GM18519 (cell line): ENCODE measurements around the gene NOL4L.
"Not testable (repeated sequence)": the region's sequence is repeated elsewhere in the genome, so short reads cannot be mapped to it uniquely, and the experiment has no call there.

Experiments
- ATAC-seq: cut with Tn5 transposase; IDR thresholded peaks from one replicate; pipeline ENCODE4 v1.9.1; 2021; ENCODE audit warnings: mild to moderate bottlenecking, moderate library complexity; ENCODE audit not compliant: unreplicated experiment, low FRiP score

Gene NOL4L

GRCh38 chr20:32476684-32477593 is 108.2 kb downstream of the NOL4L start:
- ATAC-seq, result no peak

DNA sequence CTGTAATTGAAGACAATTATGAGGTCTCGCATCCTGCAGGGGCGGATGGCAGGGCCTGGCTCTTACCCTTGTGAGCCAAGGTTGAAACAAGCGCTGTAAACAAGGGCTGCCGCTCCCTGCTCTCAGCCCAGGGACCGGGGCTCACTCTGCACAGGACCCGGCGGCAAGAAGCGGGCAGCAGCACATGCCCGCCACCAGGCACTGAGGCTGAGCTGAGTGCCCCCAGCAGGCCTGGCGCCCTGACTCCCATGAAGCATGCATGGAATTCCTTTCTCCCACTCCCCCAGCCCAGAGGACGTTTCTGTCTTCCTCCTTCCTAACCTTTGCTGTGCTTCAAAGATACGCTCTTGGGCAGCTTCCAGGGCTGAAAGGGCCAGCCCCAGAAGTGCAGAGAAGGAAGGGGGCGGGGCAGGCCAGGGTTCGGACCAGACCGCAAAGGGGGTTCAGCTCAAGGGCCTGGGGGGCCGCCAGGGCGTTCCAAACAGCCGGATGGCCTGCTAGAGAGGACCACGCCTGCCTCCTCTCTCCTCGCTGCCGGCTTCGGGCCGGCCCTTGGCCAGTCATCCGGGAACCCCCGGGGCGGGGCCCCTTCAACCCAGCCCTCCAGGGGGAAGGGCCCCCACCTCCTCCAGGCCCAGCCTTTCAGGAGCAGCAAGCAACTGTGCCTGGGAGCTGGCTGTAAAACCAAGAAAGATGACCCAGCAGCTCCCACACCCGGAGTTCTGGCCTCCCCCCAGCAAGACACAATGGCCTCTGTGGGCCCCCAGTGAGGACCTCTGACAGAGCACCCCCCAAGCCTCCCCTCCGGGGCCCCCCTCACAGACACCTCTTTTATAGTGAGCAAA is 109.9 kb downstream of the NOL4L start:
- no peak for ATAC-seq

GRCh38 chr20:32474717-32474966 is 110.5 kb downstream of the NOL4L start:
- no peak for ATAC-seq

GRCh38 chr20:32474009-32474716 is 111.0 kb downstream of the NOL4L start:
- no peak for ATAC-seq

DNA sequence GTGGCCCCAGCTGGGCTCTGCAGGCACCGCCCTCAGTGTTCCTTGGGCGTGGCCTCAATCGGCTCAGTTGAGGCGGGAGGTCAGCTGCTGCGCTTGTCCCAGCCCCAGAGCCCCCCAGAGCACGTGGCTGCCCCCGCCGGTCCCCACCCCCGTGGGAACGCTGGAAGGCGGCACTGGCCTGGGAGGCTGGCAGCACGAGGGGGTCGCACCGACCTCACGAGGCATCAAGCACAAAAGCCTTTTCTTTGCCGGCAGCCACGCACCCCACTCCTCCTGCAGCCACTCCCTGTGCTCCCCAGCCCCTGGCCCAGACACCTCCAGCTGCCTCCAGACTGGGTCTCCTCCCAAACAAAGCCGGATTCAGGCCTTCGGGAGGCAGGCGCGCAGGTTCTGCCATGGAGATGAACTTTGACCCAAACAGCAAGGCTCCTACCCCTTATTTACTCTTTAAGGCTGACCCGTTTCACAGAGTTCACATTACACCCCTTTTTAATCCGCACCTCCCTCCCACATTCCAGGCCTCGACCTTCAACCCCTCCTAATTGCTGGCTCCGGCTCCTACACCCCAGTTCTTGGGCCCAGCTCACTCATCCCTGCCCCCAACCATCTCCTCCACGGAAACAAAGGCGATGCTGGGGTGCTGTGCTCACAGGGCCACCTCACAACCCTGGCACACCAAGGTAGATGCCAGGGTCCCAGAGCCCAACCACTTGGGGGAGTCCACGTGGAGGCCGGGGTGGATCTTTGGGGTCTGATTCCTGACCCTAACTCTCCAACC is 111.7 kb downstream of the NOL4L start:
- no peak for ATAC-seq

- no peak for ATAC-seq
These were observed 112.4 kb downstream of the NOL4L start for GRCh38 chr20:32472581-32473207.

GRCh38 chr20:32470940-32471339 is 114.2 kb downstream of the NOL4L start:
- no peak for ATAC-seq

GRCh38 chr20:32470025-32470861 is 114.9 kb downstream of the NOL4L start:
- ATAC-seq, result no peak

DNA sequence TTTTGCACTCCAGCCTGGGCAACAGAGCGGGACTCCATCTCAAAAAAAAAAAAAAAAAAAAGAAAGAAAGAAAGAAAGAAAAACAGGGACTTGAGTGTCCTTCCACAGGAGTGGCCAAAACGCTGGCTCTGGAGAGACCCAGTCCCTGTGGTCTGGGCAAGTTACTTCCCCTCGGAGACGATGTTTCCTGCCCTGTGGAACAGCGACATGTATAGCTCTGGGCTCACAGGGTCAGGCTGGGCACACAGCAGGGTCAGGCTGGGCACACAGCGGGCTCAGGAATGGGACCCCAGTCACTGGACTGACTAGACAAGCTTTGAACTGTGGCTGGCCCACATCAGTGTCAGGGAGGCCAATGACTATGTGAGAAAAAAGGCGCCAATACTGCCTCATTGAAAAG is 116.3 kb downstream of the NOL4L start:
- no peak for ATAC-seq

- ATAC-seq, result no peak
These were observed 116.9 kb downstream of the NOL4L start for GRCh38 chr20:32468313-32468640.

DNA sequence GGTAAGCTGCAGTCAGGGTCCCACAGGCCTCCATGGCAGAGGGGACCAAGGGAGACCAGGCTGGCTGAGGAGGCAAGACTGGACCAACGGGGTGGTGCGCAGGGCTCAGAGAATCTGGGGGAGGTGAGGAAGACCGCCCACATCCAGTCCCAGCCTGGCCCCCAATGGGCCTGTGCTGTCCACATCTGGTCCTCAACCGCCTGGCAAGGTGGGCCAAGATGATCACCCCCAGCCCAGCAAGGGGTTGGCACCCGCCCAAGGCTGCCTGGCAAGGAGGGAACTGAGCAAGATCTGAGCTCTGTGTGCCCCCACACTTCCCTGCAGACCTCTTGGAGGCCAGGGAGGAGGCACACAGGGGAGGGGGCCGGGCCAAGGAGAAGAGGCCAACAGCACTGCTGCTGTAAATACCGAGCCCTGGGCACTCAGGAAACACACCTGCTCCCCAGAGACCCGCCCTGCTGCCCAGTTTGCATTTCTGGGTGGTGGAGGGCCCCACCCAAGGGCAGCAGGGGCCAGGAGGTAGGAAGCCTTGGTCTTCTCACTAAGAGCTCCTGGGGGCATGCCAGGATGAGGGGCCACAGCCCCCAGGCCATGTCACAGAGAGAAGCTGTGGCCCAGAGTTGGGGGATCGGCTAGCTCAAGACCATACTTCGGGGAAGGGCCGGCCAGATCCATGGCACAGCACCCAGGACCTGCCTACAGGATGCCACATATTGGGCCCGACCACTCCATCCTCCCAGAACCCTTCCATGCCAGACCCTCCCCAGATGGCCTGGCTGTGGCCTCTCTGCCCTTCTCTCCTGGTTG is 117.4 kb downstream of the NOL4L start:
- no peak for ATAC-seq

DNA sequence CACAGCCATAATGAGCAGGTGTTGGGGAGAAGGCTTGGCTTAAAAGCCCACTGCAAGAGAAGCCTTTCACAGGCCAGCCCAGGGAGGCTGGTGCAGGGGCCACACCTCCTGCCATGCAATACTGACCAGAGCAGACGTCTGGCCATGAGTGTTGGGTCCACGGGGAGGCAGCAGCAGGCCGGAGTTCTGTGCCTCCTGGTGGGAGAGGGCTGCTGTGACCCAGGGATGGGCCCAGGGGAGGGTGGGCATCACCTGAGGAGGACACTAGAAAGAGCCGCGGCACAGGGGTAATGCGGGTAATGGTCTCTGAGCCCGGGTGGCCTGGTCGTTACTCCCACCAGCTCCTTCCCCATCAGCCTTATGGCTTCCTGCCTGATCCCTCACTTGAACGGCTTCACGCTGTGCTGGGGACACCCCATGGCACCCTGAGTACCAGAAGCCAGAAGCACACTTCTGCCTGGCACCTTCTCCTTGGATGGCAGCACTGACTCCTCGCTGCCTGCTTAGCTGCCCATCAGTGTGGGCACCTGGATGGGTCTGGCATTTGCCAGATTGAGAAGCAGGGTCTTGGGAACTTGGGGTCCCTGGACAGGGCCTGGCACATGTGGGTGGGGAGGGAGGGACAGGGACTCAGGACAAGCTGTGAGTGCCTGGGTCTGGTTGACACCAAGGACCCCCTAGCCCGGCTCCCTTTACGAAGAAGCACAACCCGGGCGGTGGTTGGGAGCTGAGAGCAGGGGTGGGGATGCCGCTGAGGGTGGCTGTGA is 118.2 kb downstream of the NOL4L start:
- ATAC-seq, result no peak

- not testable (repeated sequence) for ATAC-seq
These were observed 119.0 kb downstream of the NOL4L start for GRCh38 chr20:32465901-32466675.

- ATAC-seq, result no peak
These were observed 119.8 kb downstream of the NOL4L start for GRCh38 chr20:32465092-32465900.

DNA sequence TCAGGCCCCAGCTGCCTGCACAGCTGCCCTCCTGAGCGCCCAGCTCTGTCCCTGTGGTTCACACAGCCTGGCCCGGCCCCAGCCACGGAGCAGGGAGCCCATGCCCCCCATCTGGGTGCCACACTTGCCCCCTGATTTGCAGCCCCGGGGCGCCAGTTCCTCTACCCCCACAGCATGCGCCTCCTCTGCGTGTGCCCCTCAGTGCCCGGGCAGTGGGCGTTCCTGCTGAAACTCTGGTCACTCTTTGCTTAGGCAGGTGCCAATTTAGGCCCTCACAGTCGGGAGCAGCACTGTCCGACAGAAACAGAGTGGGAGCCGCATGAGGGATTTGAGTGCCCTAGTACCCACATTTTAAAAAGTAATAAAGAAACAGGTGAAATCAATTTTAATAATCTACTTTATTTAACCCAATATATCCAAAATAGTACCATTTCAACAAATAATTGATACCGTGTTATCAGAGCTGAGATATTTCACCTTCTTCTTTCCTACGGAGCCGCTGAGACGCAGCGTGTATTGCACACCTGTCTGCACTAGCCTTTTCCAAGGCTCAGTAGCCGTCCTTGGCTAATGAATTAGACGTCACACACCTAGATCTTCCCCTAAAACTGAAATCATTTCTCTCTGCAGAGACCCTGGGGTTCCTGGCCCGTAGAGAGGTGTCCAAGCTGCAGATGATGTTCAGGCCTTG is 120.6 kb downstream of the NOL4L start:
- no peak for ATAC-seq
